Measurements from ENCODE around the gene CCDC73. TPM values are rescaled to one million over a fixed set of nuclear protein-coding genes. Genes with fewer than 3 reads are reported as not detected.

Gene CCDC73
- total RNA-seq, 1 donor from 2014 or later = not detected

GRCh38 chr11:32809313-32809712 is 14.9 kb upstream of the CCDC73 start:
- Mint-ChIP-seq H3K4me1 (peaks cover 6% of the 10 kb centered on the region), H3K4me3 (no peak overlapping the region), H3K9me3 (no peaks in the 10 kb centered on the region), H3K36me3 (ENCODE audit: low read depth) (no peaks in the 10 kb centered on the region), H3K27me3 (ENCODE audit: low read depth) (no peaks in the 10 kb centered on the region), H3K27ac (ENCODE audit: unreplicated experiment) (no peak overlapping the region)
- peak; percentile 87 for TF ChIP-seq CTCF (conservative IDR thresholded peaks at IDR 0.05)
- DNase-seq (ENCODE audit: low read depth, low spot score) = peak; percentile 75

- no peak for DNase-seq (ENCODE audit: low read depth, low spot score)
- Mint-ChIP-seq H3K4me1 (peaks cover 4% of the 10 kb centered on the region), H3K27me3 (ENCODE audit: low read depth) (peaks cover 17% of the 10 kb centered on the region), H3K27ac (ENCODE audit: unreplicated experiment) (no peak overlapping the region), H3K36me3 (ENCODE audit: low read depth) (no peaks in the 10 kb centered on the region), H3K4me3 (no peak overlapping the region), H3K9me3 (no peaks in the 10 kb centered on the region)
- no peak for TF ChIP-seq CTCF (conservative IDR thresholded peaks at IDR 0.05)
Observed at GRCh38 chr11:32796425-32796824, 2.0 kb upstream of the CCDC73 start.

GRCh38 chr11:32792948-32793475 is 1.4 kb downstream of the CCDC73 start:
- H3K4me1 Mint-ChIP-seq = peaks cover 4% of the 10 kb centered on the region
- H3K36me3 Mint-ChIP-seq (ENCODE audit: low read depth) = no peaks in the 10 kb centered on the region
- H3K4me3 Mint-ChIP-seq = no peak overlapping the region
- peak; percentile 86 for TF ChIP-seq CTCF (conservative IDR thresholded peaks at IDR 0.05)
- no peaks in the 10 kb centered on the region for H3K9me3 Mint-ChIP-seq
- peak; percentile 68 for DNase-seq (ENCODE audit: low read depth, low spot score)
- peaks cover 33% of the 10 kb centered on the region for H3K27me3 Mint-ChIP-seq (ENCODE audit: low read depth)
- H3K27ac Mint-ChIP-seq (ENCODE audit: unreplicated experiment) = no peak overlapping the region

GRCh38 chr11:32792111-32792947 is 2.1 kb downstream of the CCDC73 start:
- H3K9me3 Mint-ChIP-seq = no peaks in the 10 kb centered on the region
- H3K27ac Mint-ChIP-seq (ENCODE audit: unreplicated experiment) = no peak overlapping the region
- H3K36me3 Mint-ChIP-seq (ENCODE audit: low read depth) = no peaks in the 10 kb centered on the region
- H3K4me3 Mint-ChIP-seq = no peak overlapping the region
- H3K27me3 Mint-ChIP-seq (ENCODE audit: low read depth) = peaks cover 36% of the 10 kb centered on the region
- DNase-seq (ENCODE audit: low read depth, low spot score) = no peak
- no peak for TF ChIP-seq CTCF (conservative IDR thresholded peaks at IDR 0.05)
- H3K4me1 Mint-ChIP-seq = peaks cover 4% of the 10 kb centered on the region

GRCh38 chr11:32790916-32791315 is 3.5 kb downstream of the CCDC73 start:
- Mint-ChIP-seq H3K4me1 (peaks cover 4% of the 10 kb centered on the region), H3K36me3 (ENCODE audit: low read depth) (no peaks in the 10 kb centered on the region), H3K9me3 (no peaks in the 10 kb centered on the region), H3K4me3 (no peak overlapping the region), H3K27ac (ENCODE audit: unreplicated experiment) (no peak overlapping the region), H3K27me3 (ENCODE audit: low read depth) (peaks cover 36% of the 10 kb centered on the region)
- DNase-seq (ENCODE audit: low read depth, low spot score) = no peak
- no peak for TF ChIP-seq CTCF (conservative IDR thresholded peaks at IDR 0.05)

Data from neural crest cell (in vitro differentiated cells).